HG02623 (cell line): Measurements from ENCODE around the gene RGS6.

ENCODE experiments used
- ATAC-seq: cut with Tn5 transposase; IDR thresholded peaks from one replicate; pipeline ENCODE4 v1.9.1; 2021; ENCODE audit warnings: moderate library complexity; ENCODE audit not compliant: unreplicated experiment

The RGS6 gene

GRCh38 chr14:72519543-72519942, 587.3 kb downstream of the RGS6 start:
- no peak for ATAC-seq

DNA sequence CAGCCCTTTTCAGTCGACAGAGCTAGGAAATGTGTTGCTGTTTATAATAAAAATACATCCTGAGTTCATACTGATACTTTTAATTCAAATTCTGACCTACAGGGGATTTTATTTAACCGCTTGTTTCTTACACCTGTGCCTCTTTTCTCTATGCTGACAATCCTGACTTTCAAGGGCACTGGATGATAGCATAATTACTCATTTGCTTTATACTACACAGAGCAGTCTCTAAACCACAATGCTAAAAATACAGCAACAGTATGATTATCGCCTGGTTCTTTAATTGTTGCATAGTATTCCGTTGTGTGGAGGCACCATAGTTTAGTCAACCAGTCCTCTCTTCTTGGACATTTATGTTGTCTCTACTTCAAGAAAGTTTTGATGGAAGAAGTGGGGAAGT, 588.8 kb downstream of the RGS6 start:
- ATAC-seq = no peak

GRCh38 chr14:72521968-72522741, 589.9 kb downstream of the RGS6 start:
- no peak for ATAC-seq

DNA sequence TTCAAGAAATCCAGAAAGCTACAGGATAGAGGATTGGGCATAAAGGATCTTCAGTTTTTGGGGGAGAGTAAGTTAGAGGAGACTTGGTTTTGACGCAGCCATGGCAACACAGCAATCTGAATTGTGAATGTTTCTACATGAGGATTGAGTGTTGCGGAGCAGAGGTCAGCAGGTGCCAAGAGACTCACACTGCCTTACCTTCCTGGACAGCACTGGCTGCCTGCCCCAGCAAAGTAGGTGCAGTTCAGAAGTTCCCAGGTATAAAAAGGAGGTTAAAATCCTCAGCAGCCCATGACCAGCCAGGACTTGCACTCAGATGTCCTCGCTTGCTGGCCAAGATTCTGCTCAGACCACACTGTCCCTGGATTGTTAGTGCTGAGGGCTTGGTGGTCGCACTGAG, 590.6 kb downstream of the RGS6 start:
- no peak for ATAC-seq

DNA sequence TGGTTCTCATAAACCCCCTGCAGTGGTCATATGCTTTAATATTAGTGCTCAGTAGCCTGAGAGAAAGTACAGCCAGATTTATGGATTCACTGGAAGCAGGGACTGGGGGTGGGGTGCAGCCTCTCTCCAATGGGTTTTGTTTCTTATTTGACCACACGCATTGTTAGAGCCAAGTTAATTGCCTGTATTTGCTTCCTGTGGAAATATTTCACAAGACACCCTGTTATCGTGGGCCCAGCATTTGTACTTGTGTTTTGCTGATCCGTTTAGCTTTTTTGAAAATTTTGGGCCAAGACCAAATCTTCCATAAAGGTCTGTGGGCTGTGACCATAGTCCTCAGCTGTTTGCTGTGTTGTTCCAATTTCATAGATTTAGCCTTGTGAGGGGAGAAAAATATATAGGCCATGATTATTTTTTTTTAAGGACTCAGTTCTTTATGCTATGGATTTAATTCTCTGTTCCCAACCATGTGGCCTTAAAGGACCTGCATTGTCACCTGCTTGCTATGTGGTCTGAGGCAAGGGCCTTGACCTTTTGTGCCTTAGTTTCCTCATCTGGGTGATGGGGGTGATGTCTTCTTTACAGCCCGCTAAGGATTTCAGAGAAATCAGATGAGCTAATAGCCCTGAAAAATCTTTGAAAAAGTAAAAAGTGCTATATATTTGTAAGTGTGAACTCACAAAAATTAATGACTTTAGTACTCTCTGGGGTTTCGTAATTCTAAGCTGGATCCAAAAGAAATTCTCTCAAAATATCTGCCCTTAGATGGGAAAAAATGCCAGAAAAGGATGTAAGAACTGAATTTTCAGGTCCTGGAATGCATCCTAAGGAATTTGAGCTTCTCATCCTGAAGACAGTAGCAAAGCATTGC, 591.4 kb downstream of the RGS6 start:
- no peak for ATAC-seq

- ATAC-seq = no peak
Measured at GRCh38 chr14:72524295-72524629, 592.0 kb downstream of the RGS6 start.

GRCh38 chr14:72525087-72525915, 593.1 kb downstream of the RGS6 start:
- ATAC-seq = no peak

DNA sequence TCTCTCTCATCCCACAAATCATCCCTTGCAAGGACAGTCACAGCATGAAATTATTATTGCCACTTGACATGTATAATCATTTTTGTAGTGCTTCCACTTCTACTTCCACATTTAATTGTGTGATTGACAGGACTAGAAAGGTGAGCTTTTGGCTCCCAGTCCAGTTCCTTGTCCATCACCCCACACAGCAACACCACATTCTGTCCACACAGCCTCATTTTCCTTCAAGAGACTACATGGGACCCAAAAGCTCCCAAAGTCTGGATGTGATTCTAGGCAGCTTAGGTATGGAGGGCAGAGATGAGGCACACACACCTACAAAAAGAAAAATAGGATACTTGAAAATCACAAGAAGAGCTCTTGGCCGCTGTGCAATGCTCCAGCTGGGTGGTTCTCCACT, 595.4 kb downstream of the RGS6 start:
- no peak for ATAC-seq

DNA sequence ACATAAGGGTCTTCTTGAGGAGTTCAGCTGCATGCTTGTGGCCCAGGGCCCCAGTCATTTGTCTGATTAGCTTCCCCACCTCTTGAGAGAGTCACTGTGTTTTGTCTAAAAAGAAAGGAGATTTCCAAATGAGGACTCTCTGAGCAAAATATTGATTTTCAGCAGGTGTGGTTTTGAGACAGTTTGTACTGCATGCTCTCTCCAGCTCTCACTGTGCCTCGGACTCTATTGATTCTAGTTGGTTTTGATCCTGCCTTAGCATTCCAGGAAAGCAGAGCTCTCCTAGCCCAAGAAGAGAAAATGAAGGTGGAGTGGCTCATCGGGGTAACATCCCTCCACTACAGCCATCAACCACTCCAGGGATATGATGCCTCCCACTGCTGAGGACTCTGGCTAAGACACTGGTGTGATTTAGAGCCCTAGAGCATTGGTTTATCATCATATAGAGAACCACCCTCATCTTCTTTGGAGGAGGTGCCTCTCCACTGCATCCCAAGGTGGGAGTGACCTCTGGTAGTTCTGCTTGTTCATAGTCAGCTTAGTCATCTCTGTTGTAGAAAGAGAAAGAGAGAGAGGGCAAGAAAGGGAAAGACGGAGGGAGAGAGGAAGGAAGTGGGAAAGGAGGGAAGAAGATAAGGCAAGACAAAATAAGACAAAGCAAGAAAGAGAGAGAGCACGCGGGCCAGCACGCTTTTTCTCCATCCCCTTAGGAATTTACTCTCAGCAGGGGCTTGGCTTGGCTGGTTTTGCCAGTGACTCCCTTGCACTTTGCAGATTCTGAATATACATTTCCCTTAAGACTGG, 596.0 kb downstream of the RGS6 start:
- no peak for ATAC-seq

DNA sequence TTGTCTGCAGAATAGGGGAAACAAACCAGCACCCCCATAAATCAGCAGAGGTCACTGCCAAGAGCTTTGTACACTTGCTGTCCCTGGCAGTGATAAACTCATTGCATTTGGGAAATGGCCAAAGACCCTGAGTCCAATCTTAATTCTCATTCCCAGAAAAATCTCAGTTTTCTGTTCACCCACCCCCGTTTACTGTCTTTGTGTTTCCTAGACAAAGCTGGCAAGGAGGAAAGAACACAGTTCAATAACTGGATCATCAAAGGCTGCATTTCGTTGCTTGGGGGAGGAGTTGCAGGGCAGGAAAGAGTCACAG, 596.6 kb downstream of the RGS6 start:
- no peak for ATAC-seq

GRCh38 chr14:72532686-72533454, 600.6 kb downstream of the RGS6 start:
- no peak for ATAC-seq

- ATAC-seq = no peak
Measured at GRCh38 chr14:72535485-72535884, 603.3 kb downstream of the RGS6 start.

- ATAC-seq = no peak
Measured at GRCh38 chr14:72538387-72538786, 606.2 kb downstream of the RGS6 start.

DNA sequence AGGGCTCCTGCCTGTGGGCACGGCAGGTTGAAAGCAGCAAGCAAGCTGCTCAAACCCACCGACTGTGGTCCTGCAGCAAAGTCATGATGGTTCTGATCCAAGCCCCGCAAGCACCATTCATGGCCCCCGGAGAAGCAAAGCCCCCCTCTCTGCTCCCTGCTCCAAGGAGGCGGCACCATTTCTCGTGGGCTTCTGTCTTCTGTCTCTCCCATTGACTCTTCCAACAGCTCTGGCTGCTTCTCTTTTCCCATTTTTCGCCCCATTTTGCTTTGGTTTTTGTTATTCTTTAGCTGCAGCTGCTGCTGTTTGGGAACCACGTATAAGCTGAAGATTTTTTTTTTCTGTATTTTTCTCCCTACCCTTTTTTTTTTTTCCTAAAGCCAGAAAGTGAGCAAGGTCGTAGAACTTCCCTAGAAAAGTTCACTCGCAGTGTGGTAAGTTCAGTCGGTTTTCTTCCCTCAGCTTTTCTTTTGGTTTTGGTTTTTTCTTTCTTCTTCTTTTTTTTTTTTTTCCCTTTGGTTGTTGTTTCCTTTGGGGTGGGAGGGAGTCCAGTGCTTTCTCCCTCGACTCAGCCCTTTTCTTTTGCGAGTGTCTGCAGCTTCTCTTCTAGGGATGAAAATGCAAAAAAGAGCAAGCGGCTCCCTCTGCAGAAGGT, 607.6 kb downstream of the RGS6 start:
- ATAC-seq = no peak

- ATAC-seq = no peak
Measured at GRCh38 chr14:72540836-72541235, 608.6 kb downstream of the RGS6 start.

DNA sequence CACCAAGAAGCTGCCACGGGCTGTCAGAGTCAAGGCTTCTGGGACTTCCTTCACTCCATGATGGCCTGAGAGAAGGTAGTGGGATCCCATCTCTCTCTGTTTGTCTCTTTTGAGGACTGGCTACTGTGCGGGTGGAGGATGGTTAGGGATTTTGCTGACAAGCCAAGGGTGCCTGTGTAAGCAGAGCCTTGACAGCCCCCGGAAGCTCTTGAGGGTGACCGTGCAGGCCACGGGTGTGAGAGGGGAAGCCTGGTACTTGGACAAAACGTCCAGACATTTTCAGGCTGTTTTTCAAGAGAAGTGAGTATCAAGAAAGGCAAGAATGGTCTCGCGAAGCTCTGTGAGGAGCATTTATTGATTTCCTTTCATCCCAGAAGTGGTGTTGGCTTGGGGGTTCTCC, 609.3 kb downstream of the RGS6 start:
- no peak for ATAC-seq

- no peak for ATAC-seq
Measured at GRCh38 chr14:72543341-72543740, 611.1 kb downstream of the RGS6 start.

DNA sequence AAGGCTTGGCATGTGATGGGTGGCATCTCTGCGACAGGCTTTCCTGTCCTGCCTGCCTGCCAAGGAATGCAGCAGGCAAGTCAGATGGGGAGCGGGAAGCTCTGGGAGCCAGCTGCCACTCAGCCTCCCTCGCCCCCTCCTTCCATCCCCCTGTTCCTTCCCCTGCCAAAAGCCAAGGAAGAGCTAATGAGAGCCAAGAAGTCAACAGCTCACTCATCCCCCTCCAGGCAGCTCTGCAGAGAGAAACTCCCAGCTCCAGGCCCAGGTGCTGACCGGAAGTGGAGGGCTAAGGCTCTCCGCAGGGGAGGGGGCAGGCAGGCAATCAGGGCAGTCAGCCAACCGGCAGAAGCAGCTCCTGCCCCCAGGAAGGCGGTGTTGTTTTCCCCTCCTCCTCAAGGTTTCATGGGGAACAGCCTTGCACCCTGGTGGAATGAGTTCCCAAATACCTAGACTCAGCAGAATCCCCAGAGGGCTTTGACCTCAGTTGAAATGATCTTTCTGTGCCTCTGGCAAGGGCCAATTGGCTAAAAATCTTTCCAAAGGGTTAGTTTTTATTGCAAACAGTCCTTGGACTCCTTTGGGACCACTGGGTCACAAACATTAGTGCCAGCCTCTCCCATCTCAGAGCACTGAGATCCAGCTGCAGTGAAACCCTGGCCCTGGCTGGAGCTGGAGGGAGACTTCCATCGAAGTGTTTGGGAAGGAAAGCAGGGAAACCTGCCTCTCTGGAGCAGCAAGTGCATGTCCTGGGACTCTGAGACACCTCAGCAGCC, 612.6 kb downstream of the RGS6 start:
- ATAC-seq = no peak
